IPS DF 6.9 (cell line): ENCODE measurements around the gene NAT14.

Experiments used
- DNase-seq: peaks from one replicate; pipeline ENCODE4 v3.0.0-alpha.2; 2013; ENCODE audit warnings: low read depth, low spot score
- H3K27ac ChIP-seq: one replicate; pipeline ENCODE4 v1.5.1; 2013; ENCODE audit warnings: low read length, control low read depth
- H3K27me3 ChIP-seq: 2 replicates; pipeline ENCODE4 v1.6.1; 2013; ENCODE audit warnings: mild to moderate bottlenecking, low read length; ENCODE audit not compliant: control insufficient read depth, insufficient read depth
- H3K36me3 ChIP-seq: 2 replicates; pipeline ENCODE4 v1.6.1; 2013; ENCODE audit warnings: low read length; ENCODE audit not compliant: control insufficient read depth, insufficient read depth
- H3K4me1 ChIP-seq: 2 replicates; pipeline ENCODE4 v1.6.1; 2013; ENCODE audit warnings: low read length; ENCODE audit not compliant: control insufficient read depth, insufficient read depth
- H3K4me3 ChIP-seq: 2 replicates; pipeline ENCODE4 v1.5.1; 2013; ENCODE audit warnings: mild to moderate bottlenecking, low read length
- H3K9me3 ChIP-seq: 2 replicates; pipeline ENCODE4 v1.6.1; 2013; ENCODE audit warnings: low read length, inconsistent platforms; ENCODE audit not compliant: control insufficient read depth, insufficient read depth
- WGBS: extraction: QIAGEN DNeasy Blood & Tissue Kit; methylation state at CpG from one replicate; pipeline ENCODE4 v1.1.7; 2013; ENCODE audit warnings: mixed read lengths, missing lambda C conversion rate; ENCODE audit not compliant: insufficient read length, insufficient coverage; 5-methylcytosine and 5-hydroxymethylcytosine counted together

NAT14 gene

DNA sequence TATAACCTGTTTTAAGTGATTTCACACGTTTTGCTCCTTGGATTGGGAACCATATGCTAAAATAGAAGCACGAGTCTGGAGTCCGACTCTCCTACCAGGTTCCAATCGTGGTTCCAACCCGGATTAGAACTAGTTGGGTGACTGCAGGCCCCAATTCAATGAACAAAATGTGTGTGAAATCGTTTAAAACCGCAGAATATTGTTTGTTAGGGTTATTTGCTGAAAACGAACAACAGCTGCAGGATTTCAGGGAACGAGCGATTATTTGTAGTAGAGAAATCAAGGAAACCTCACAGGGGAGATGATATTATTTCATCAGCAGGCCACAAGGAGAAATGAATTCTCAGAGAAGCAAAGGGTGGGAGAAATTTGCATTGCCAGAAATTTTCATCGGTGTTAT lies 20.0 kb downstream of the NAT14 start:
- H3K4me3 ChIP-seq, result no peak overlapping the region
- no peak for DNase-seq
- 0 out of 2 replicates have a peak, but pooled peaks cover 3% of the 10 kb centered on the region for H3K9me3 ChIP-seq
- no peaks in the 10 kb centered on the region for H3K36me3 ChIP-seq
- no peaks in the 10 kb centered on the region; the same call in 1 of the 2 replicates for H3K4me1 ChIP-seq
- no peak overlapping the region for H3K27ac ChIP-seq
- no CpG with 5 or more reads among the region's 11 CpGs for WGBS
- peaks cover 5% of the 10 kb centered on the region; the same call in 1 of the 2 replicates for H3K27me3 ChIP-seq

DNA sequence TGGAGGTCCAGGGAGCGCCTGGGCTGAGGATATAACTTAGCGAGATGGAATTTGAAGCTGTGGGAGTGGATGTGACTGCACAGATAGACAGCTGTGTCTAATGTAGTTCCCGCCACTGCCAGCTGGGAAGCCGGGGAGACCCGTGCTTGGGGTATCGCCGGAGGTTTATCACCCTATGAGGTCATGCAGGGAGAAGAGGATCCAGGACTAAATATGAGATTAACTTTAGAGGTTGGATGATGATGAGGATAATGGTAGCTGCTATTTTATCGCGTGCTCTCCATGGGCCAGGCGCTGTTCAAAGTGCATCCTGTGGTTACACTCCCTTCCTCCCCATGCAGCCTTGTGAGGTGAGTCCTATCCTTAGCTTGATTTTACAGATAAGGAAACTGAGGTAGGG lies 23.1 kb downstream of the NAT14 start:
- DNase-seq, result no peak
- WGBS, result no CpG with 5 or more reads among the region's 10 CpGs
- H3K27ac ChIP-seq, result no peak overlapping the region
- no peaks in the 10 kb centered on the region for H3K36me3 ChIP-seq
- H3K4me3 ChIP-seq, result no peak overlapping the region
- peaks cover 3% of the 10 kb centered on the region; the same call in 1 of the 2 replicates for H3K27me3 ChIP-seq
- H3K4me1 ChIP-seq, result no peaks in the 10 kb centered on the region
- 0 out of 2 replicates have a peak, but pooled peaks cover 2% of the 10 kb centered on the region for H3K9me3 ChIP-seq

- WGBS, result no CpG with 5 or more reads among the region's 61 CpGs
- Histone ChIP-seq H3K27ac (no peak overlapping the region), H3K9me3 (no peaks in the 10 kb centered on the region), H3K4me3 (no peak overlapping the region; the same call in 1 of the 2 replicates), H3K4me1 (no peaks in the 10 kb centered on the region; the same call in 1 of the 2 replicates), H3K36me3 (no peaks in the 10 kb centered on the region), H3K27me3 (no peaks in the 10 kb centered on the region)
- DNase-seq, result peak; percentile 63
Observed at GRCh38 chr19:55516878-55517620, 32.1 kb downstream of the NAT14 start.

DNA sequence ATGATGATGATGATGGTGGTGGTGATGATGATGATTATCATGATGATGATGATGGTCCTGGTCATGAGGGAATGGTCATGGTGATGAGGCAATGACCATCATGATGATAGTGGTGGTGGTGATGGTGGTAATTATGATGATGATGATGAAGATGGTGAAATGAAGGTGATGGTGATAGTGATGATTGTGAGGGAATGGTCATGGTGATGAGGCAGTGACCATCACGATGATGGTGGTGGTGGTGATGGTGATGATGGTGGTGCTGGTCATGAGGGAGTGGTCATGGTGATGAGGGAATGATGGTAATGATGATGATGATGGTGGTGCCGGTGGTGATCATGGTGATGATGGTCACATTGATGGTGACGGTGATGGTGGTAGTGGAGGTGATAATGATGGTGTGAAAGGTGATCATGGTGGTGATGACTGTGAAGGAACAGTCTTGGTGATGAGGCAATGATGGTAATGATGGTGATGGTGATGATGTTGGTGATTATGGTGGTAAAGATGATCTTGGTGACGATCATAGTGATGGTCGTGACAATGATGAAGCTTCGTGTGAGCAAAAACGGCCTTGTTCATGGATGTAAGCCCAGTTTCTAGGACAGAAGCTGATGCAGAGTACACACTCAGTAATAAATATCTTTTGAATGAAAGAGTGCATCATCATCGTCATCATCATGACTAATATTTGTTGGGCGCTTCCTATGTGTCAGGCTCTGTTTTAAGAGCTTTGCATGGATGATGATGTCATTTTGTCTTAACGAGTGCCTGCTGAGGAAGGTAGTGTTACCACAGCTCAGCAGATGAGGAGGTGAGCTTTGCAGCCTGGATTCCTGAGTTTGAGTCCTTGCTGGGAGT lies 34.7 kb downstream of the NAT14 start:
- 100% methylated on average over 1 of the region's 10 CpGs for WGBS
- no peaks in the 10 kb centered on the region for H3K9me3 ChIP-seq
- no peak overlapping the region for H3K4me3 ChIP-seq
- H3K27ac ChIP-seq, result no peak overlapping the region
- H3K4me1 ChIP-seq, result no peaks in the 10 kb centered on the region; the same call in 1 of the 2 replicates
- no peaks in the 10 kb centered on the region for H3K27me3 ChIP-seq
- DNase-seq, result no peak
- H3K36me3 ChIP-seq, result no peaks in the 10 kb centered on the region

DNA sequence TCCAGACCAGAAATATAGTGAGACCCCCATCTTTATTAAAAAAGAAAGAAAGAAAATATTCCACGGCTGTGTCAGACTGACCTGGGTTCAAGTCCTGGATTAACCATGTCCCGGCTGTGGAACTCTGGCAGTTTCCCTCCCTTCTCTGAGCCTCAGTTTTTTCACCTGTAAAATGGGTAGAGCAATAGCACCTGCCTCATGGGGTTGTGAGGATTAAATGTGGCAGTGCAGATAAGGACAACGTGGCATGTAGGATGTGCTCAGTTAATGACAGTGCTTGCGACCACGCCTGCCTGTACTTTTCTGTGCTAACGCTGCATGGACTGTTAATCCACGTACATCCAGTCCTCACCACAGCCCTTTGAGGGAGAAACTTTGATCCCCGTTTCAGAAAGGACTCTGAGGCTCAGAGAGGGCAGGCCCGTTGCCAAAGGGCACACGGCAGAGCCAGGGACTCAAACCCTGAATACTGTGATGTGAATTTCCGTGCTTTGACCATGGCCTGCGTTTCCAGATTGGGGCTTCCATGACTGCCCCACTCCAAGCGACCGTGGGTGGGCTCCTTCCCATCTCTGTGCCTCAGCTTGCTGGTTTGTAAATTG lies 35.8 kb downstream of the NAT14 start:
- H3K4me1 ChIP-seq, result no peaks in the 10 kb centered on the region
- H3K27ac ChIP-seq, result no peak overlapping the region
- no peaks in the 10 kb centered on the region for H3K27me3 ChIP-seq
- H3K9me3 ChIP-seq, result no peaks in the 10 kb centered on the region
- no CpG with 5 or more reads among the region's 14 CpGs for WGBS
- no peak for DNase-seq
- no peaks in the 10 kb centered on the region for H3K36me3 ChIP-seq
- H3K4me3 ChIP-seq, result no peak overlapping the region

DNA sequence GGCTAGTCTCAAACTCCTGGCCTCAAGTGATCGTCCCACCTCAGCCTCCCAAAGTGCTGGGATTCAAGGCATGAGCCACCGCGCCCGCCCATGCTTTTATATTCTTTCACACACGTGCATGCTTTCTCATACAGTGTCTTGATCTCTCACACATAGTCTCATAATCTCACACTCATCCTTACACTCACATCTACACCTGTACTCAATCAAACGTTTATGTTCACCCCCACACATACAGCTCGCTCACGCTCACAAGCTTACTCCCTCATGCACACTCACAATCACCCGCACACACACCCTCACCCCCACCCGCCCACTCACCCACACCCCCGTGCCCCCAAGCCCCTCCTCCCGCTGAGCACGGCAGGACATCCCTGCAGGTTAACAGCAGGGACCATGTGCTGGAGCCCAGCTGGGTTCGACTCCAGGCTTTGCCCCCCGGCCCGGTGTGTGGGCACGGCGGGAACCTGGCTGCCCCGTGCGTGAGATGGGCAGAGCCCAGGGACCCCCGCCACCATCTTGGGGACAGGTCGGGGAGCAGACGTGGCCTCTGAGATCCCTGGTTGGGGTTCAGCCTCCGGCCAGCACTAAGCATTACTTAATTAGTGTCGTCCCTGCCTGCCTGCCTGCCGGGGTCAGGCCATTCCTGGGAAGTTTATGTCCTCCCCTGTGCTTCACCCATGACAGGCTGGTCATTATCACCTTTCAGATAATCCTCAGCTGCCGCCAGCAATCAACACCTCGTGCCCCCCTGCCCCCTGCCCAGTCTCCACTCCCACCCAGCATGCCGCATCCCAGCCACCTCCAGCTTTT lies 40.5 kb downstream of the NAT14 start:
- Histone ChIP-seq H3K4me3 (no peak overlapping the region), H3K27ac (no peak overlapping the region), H3K9me3 (no peaks in the 10 kb centered on the region), H3K36me3 (no peaks in the 10 kb centered on the region), H3K4me1 (no peaks in the 10 kb centered on the region), H3K27me3 (no peaks in the 10 kb centered on the region)
- 100% methylated on average over 5 of the region's 29 CpGs for WGBS
- DNase-seq, result no peak

GRCh38 chr19:55526216-55527196 lies 41.5 kb downstream of the NAT14 start:
- H3K4me3 ChIP-seq, result no peak overlapping the region
- DNase-seq, result no peak
- WGBS, result no CpG with 5 or more reads among the region's 35 CpGs
- H3K9me3 ChIP-seq, result no peaks in the 10 kb centered on the region
- H3K27me3 ChIP-seq, result no peaks in the 10 kb centered on the region
- H3K27ac ChIP-seq, result no peak overlapping the region
- H3K36me3 ChIP-seq, result no peaks in the 10 kb centered on the region
- no peaks in the 10 kb centered on the region for H3K4me1 ChIP-seq

DNA sequence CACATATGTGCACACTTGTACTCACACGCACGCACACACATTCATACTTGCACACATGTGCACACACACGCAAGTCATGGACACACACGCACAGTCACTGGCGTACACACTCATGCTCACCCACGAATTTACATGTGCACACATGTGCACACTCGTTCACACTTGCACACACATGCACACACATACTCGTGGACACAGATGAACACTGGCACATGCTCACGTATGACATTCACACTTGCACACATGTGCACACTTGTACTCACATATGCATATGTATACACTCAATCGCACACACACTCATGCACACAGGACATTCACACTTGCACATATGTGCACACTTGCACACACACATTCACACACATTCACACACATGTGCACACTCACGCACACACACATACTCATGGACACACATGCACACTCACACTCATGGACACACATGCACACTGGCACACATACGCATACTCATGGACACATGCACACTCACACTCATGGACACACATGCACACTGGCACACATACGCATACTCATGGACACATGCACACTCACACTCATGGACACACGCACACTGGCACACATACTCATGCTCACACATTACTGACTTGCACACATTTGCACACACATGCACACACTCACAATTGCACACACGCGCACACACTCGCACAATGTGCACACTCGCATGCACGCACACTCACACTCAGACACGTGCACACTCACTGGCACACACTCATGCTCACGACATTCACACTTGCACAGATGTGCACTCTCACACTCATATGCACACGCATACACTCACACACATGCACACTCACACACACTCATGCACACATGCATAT lies 42.4 kb downstream of the NAT14 start:
- H3K9me3 ChIP-seq, result no peaks in the 10 kb centered on the region
- H3K4me1 ChIP-seq, result no peaks in the 10 kb centered on the region
- WGBS, result no CpG with 5 or more reads among the region's 22 CpGs
- H3K27ac ChIP-seq, result no peak overlapping the region
- DNase-seq, result no peak
- H3K36me3 ChIP-seq, result no peaks in the 10 kb centered on the region
- H3K27me3 ChIP-seq, result no peaks in the 10 kb centered on the region
- no peak overlapping the region for H3K4me3 ChIP-seq
